Panc1 (cell line): ENCODE data around the gene RNF113A.
"Not testable (repeated sequence)": the region's sequence is repeated elsewhere in the genome, so short reads cannot be mapped to it uniquely, and the experiment has no call there.

Experiments used
- CTCF ChIP-seq: fragments of 450-650 bp; IDR thresholded peaks from 2 replicates; pipeline ENCODE4 v1.5.1; 2017; ENCODE audit warnings: mild to moderate bottlenecking
- POLR2AphosphoS5 ChIP-seq: IDR thresholded peaks from 2 replicates; pipeline ENCODE4 v1.6.1; 2012; ENCODE audit warnings: mild to moderate bottlenecking, low read depth, low read length, moderate library complexity
- SIN3A ChIP-seq: IDR thresholded peaks from 2 replicates; pipeline ENCODE4 v1.6.1; 2012; ENCODE audit warnings: low read depth, mild to moderate bottlenecking, low read length, moderate library complexity, borderline replicate concordance; ENCODE audit not compliant: insufficient read depth

GRCh38 chrX:119890626-119891025, 19.1 kb upstream of the RNF113A start:
- not testable (repeated sequence) for TF ChIP-seq CTCF, POLR2AphosphoS5, SIN3A
